Activated naive CD8-positive, alpha-beta T cell treated with anti-CD3 and anti-CD28 coated beads, Interleukin-2, amount 50 U/mL, for 16 hours (primary cell): Measurements from ENCODE around the gene KCNK3.
"Not testable (repeated sequence)": the region's sequence is repeated elsewhere in the genome, so short reads cannot be mapped to it uniquely, and the experiment has no call there.

Experiments used
- DNase-seq: peaks from one replicate; pipeline ENCODE4 v3.0.0-alpha.2; 2020; ENCODE audit warnings: low read depth, low spot score

KCNK3 gene

DNA sequence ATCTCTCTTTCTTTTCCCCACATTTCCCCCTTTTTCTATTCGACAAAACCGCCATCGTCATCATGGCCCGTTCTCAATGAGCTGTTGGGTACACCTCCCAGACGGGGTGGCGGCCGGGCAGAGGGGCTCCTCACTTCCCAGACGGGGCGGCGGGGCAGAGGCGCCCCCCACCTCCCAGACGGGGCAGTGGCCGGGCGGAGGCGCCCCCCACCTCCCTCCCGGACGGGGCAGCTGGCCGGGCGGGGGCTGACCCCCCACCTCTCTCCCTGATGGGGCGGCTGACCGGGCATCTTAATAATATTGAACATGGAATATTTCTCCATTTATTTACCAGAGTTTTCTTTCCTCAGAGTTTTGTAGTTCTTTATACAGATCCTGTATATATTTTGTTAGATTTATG, 27.2 kb upstream of the KCNK3 start:
- not testable (repeated sequence) for DNase-seq

DNA sequence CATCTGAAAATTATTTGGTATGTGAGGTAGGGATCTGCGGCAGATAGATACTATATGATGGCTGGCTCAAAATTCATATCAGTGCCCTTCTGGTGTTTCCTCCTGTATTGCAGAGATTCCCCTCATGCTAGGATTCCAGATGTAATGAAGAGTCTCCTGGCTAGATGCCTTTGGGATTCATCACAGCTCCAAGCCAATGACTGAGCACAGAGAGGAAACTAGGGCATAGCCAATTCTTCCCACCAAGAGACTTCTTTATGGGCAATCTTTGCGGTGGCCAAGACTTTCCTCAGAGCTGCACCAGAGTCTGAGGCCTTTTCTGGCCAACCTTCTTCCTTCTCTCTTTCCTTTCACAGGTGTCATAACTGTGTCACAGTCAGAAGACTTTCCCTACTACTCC, 25.9 kb upstream of the KCNK3 start:
- no peak for DNase-seq

DNA sequence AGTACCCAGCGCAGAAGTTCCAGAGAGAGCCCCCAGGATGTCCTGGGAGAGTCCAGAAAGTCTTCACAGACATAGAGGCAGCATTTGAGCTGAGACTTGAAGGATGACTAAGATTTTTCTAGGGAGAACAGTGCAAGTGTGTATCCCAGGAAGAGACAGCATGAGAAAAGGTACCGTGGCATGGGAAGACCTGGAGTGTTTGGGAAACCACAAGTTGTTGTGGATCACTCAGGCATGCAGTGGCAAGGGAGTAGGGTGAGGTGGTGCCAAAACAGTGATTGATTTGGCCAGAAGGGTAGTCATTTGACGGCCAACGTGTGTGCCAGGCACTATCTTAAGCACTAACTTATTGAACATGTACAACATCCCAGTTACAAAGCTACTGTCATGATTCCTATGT, 24.5 kb upstream of the KCNK3 start:
- no peak for DNase-seq

DNA sequence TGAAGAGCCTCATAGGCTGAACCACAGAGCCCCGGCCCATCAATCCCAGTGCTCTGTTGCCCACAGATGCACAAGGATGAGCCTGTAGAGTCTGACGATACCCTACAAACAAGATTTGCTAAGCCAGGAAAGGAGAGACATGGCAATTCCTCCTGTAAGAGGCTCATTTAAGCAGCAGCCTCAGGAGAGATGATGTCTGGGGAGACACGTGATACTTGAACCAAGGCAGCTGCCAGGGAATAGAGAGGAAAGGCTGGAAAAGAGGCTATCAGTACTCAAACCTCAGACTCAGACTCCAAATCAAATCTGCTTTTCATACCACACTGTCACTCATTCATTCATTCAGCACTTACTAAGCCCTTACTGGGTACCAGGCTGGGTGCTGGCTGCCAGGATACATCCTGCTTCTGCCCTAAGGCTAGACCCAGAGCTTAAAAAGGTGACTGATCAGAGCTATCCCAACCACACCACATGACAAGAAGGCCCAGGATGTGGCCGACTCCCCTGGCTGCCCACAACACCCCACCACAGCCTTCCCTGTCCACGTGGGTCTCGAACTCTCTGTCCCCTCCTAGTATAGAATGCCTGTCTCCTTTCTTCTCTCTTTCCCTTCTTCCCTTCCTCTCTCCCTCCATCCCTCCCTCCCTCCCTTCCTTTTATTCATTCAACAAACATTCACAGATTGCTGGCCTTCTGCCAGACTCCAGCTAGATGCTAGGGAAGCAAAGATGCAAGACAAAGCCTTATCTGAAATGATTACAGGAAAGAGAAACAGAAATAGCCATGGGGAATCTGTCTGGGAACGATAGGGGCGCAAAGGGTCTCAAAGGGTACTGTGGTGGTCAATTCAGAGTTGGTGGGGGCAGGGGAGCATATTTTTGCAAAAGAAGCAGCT, 23.4 kb upstream of the KCNK3 start:
- no peak for DNase-seq

DNA sequence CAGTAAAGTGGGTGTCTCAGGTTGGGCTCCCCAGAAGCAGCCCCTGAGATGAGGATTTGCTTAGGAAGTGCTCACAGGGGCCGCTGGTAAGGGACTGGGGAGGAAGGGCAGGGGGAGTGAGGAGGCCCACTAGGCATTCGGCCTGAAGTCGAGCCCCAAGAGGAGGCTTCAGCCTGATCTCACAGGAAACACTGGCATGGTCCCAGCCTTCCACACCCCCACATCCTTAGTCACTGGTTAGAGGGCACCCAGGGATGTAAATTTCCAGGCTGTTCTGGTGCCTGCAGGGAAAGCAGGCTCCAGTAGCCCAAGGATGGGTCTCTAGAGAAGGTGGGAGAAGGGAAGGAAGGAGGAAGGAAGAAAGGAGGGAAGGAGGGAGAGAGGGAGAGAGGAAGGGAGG, 22.4 kb upstream of the KCNK3 start:
- DNase-seq = no peak

DNA sequence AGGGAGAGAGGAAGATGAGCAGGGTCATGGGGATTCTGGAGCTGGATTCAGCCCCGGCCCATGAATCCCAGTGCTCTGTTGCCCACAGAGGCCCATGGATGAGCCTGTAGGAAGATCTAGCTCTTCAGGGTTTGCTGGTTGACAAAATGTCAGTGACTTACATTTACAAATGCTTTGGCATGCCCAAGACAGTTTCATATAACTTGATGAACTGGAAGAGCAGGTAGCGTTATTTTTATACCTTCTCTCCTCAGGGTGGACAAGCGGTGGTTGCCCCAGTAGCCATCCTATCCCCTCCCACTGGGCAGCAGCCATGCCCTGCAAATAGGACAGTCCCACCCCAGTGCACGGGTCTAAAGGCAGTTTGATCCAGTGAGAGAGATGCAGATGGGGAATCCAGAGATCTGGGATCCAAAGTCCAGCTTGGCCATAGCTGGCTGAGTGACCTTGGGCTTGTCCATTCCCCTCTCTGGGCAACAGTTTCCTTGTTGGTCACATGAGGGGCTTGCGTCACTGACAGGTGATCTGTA, 21.5 kb upstream of the KCNK3 start:
- no peak for DNase-seq

DNA sequence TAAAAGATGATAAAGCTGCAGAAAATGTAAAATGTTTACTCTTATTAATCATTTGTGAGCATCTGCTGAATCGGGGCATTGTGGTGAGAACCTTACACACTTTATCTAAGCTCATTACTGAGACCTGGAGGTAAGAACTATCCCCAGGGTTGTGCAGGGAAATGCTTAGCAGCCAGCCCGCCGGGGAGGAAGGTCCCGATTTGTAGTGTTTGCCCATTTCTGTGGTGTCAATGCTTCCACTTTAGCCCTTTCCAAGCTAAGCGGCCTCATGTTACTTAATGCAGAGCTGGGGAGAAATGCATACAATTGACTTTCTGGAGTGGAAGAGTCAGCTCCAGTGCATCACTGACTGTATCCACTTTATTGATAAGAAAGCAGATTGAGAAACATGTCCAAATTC, 20.8 kb upstream of the KCNK3 start:
- no peak for DNase-seq

DNA sequence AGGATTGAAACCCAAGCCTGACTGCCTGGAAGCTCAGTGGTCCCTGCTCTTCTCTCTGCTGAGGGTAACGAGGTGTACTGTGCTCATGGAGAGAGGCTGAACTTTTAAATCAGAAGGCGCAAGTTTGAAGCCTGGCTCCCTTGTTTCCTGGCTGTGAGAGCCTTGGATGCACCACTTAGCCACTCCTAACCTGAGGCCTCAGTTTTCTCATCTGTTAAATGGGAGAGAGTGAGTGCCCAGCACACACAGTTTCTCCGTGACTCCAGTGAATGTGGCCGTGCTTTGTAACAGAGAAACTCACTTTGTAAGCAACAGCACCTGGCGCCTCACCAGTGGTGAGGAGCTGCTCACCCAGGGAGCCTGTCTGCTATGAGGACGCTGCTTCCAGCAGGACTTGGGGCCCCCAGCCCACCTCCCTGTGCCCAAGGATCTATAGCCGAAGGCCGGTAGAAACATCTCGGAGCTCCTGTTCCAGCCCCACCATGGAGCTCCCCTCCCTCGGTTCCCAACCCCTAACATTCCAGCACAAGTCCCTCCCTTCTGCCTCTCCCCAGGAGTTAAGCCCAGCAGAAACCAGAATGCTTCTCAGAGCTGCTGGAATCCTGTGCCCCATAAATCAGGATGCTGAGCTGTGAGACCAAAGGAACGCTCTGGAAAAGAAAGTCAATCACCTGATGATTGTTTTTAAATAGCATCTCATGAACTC, 20.3 kb upstream of the KCNK3 start:
- DNase-seq = no peak

DNA sequence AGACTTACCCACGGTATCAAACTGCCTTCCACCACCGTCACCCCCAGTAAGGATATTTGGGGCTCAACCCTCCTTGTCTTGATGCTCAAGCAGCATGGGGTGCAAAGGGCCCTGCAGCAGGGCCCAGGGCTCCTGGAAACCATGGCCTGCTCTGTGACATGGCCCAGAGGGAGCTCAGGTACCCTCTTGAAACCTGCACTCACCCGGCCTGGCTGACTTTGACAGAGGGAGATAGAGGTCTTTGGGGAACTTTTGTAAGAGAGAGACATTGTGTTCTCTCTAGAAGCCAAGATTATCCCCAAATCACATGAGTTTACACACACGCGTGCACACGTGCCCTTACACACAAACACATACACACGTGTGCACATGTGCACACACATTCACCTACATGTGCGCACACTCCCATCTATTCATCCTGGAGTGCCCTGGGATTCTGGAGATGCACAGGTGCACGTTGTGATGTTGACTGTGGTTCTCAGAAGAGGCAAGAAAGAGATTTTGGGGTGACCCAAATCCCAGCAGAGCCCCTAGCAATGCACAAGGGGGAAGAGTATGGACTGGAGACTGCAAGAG, 19.6 kb upstream of the KCNK3 start:
- no peak for DNase-seq

DNA sequence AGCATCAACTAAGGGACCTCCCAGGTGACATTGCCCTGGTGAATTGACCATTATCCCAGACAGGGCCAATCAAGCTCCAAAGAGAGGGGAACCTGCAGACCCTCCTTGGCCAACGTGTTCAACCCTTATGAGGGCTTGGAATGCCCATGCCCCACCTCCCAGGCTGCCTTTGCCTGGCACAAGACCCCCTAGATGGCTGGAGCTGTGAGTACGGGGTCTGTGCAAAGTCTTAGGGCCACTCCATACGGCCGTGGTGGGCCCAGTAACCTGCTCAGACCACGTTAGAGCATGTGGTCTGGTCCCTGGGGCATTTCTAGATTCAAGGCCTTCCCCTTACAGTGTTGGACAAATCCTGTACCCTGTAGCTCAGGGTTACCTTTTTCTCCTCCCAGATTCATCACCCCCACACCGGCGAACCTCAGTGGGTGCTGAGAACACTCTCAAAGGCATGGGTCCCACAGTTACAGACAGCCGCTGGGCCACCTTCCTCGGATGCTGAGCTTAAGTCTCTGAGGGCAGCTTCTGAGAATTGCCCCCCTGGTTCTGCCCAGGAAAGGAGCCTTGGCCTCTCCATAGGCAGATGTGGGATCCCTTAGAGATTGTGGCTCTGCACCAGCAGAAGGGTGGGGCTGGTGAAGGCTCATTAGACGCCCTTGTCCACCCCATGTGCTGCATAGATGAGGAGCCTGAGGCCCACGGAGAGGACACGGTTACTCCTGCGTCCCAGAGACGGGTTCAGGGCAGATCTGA, 18.3 kb upstream of the KCNK3 start:
- DNase-seq = no peak

DNA sequence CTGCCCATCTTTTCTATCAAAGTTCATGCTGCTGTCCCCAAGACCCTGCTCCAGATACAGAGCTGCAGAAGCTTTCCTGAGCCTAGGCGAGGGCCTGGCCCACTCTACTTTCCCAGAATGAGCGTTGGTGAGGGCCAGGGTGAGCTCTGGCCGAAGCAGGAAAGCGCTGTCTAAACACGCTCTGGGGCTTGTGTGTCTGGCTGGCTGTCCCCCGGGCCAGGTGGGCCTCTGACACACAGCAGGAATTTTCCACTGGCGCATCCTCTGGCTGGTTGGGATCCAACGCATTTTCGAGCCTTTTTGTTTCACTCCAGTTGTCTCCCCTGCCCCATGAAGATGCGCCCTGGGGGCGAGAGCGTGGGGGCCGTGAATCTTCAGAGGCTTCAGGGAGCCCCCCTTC, 17.8 kb upstream of the KCNK3 start:
- no peak for DNase-seq

DNA sequence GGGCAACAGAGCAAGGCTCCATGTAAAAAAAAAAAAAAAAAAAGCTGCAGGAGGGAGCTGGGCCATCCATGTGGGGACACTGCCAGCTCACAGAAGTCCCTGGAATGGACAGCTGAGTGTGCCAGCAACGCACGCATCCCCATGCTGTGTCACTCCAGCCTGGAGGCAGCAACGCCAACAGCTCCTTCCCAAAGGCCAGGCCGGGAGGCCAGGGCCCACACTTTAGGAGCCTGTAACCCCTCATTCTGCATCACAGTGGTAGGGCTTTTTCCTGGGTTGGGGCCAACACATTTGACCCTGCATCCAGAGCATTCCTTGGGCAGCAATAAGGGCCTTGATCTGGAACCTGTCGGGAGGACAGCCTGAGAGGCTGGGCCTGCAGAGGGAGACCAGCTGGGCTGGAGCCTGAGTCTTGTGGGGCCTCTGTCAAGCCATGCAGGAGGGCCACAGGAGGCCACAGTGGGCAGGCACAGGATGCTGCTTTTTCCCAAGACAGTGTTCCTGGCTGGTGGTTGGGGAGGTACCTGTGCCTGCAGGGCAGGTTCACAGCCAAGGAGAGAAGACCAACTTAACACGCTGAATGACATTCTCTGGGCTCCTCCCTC, 16.8 kb upstream of the KCNK3 start:
- DNase-seq = no peak

DNA sequence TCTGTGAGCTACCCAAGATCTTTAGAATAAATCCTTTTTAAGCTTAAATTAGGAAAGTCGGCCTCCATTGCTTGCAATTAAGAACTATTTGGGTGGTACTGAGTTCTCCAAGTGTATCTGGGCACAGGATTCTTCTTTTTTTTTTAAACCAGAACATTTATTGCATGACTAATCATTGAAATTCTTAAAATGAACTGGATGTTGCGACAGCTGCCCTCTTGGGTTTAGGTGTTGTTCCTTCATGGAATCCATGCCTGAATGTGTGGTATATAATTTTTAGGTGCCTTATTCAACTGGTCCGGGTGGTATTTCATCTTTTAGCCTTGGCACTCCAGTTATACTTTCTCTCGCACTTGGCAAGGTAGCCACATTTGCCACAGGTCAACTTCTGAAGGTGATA, 14.5 kb upstream of the KCNK3 start:
- no peak for DNase-seq

DNA sequence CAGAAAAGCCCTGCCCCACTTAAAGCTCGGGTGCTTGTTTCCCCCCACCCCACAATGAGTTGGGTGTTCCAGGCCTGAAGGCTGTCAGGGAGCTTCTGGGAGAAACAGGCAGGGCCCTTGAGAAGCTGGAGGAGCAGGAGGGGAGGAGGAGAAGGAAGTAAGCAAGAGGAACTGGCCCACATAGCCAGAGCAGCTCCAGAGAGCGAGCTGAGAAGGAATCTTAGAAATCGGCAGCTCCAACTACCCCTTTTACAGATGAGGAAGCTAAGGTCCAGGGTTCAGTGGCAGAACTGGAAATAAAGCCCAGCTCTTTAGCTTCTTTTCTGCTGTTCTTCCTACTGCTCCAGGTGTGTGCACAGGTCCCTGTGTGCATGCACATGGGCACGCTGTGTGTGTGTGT, 12.7 kb upstream of the KCNK3 start:
- no peak for DNase-seq

DNA sequence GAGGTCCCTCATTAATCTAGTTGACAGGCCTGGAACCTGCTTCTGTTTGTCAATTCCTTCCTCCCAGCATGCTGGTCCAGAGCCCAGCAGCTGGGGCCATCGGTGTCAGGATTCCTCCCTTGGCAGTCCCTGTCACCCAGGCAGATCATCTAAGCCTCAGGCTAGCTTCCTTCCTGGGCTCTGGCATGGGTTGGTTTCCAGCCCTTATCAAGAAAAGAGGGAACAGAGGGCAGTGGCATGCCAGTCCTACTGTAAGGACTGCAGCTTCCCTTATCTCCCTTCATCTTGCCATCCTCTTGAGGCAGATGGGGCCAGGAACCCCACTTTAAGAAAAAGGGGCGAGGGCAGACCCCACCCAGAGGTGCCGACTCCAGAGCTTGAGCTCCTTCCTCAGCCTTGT, 10.9 kb upstream of the KCNK3 start:
- no peak for DNase-seq

DNA sequence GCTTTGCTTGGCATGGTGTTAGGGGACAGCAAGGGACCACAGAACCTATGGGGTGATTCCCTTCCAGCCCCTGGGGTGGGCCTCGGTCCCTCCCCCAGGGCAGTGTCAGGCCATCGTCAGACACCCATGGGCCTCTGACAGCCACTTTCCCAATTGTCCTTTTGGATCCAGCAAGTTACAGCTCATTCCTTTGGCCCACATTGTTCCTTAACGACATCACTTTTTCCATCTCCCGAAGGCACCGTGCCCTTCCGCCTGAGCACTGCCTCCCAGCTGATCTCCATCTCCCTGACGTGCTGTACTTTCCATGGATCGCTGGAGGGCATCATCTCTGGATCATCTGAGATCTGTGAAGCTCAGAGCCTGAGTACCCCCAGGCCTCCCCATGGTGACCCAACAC, 10.4 kb upstream of the KCNK3 start:
- DNase-seq = no peak

DNA sequence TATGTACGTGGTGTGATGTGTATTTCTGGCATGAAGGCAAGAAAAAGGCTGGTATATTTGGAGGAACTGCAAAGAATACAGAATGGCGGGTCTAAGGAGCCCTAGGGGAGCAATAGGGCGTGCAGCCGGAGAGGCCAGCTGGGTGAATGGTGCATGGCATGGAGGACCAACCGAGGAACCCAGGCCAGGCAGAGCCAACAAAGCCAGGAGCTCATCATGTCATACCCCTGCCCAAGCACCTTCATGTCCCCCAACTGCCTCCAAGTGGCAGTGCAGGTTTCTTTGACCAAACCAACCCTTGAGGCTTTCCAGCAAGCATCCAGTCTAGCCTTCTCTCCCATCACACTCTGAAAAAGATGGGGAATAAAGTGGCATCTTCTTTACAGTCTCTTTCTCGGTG, 8.9 kb upstream of the KCNK3 start:
- DNase-seq = no peak

DNA sequence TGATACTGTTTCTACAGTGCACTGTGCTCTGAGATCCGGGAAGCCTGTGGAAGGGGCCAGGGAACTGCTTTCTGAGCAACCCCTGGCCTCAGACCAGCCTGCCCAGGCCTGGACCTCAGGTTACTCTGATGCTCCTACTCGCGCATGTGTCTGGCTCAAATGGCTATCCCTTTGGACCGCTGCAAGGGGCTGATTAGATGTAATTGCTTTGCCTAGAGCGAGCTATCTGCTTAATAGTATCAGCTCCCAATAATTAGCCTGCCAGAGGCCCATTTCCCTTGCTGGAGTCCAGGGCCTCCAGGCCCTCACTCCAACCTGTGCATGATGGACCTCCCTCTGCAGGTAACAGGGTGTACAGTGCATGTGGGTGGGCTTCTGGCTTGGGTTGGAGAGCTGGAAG, 7.2 kb upstream of the KCNK3 start:
- DNase-seq = no peak

DNA sequence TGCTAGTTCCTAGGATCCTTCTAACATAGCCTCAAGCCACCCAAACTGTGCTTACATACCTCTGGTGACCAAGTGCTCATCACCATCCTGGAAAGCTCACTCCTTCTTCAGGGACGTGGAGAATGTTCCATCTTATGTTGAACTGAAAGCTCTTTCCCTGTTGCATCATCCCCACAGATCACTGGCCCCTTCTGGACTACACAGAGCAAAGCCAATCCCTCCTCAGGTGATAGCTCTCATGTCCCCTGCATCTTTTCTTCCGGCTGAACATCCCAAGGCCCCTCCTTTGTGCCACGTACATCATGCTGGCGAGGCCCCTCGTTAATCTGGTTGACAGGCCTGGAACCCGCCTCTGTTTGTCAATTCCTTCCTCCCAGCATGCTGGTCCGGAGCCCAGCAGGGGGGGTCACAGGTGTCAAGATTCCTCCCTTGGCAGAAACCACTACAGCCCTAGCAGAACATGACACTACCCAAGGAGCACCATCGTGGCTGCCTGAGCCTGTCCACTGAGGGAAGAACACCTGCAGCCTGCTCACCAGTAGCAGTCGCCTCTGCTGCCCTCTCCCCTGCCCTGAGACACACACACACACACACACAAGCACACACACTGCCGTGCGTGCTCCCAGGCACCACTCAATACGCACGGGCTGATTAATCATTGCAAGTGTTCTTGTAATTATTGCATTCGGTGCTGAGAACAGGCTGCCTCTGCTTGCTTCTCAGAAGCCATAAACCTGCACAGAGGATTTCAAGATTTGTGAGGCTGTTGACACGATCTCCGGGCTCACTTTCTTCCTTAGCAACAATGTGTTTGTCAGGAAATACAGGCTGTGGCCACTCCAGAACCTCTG, 6.3 kb upstream of the KCNK3 start:
- no peak for DNase-seq

DNA sequence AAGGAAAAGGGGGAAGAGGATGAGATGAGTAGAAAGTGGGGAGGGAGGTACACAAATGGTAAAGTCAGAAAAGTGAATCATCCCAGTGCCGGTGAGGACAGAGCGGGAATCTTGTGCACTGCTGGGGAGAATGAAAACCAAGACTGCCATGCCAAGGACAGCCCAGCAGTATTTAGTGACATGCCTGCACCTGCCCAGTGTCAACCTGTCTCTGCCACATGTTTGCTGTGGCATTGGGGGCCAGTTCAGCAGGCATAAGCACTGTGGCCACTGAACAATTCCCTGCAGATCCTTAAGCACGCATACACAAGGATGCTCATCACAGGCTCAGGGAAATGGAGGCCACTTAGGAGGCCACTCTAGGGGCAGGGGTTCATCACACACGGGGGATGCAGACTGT, 5.2 kb upstream of the KCNK3 start:
- no peak for DNase-seq

DNA sequence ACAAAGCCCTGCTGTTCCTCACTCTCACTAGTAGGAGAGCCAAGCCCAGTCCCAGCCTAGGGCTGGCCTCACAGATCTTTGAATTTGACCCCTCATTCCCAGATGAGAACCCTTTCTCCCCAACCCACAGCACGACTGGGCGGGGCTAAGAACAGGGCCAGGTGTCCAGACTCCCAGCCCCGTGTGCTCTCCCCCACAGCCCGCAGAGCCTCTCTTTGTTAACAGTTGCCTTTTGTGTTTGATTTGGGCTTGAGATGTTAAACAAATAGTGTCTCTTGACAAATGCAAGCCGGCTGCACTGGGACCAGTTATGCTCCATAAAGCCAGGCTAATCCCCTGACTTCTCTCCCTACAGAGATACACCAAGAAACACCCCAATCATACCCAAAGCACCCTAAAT, 4.7 kb upstream of the KCNK3 start:
- no peak for DNase-seq
